CD8-positive, alpha-beta memory T cell (primary cell): ENCODE data around the gene HMGN1. TPM values are rescaled to one million over a fixed set of nuclear protein-coding genes. Genes with fewer than 3 reads are reported as not detected.
A peak's percentile ranks its signal among the peaks of the same experiment; 100 is the strongest.

Source experiments
- CTCF ChIA-PET: fragments of 350-600 bp; sonication (Branson Sonifier 250); formaldehyde crosslinking; loops from one replicate; lab custom pipeline; 2021; ENCODE audit warnings: antibody characterized with exemption; lab: Charles Lee
- POLR2A ChIA-PET: fragments of 350-600 bp; sonication (Branson Sonifier 250); formaldehyde crosslinking; loops from one replicate; lab custom pipeline; 2021; ENCODE audit warnings: antibody characterized with exemption; lab: Charles Lee
- DNase-seq, 5 donors: peaks; one replicate each; pipeline versions ENCODE4 v3.0.0 to v3.0.0-alpha.2; 2020 to 2022; ENCODE audit warnings: mixed read lengths in 1 of 5
- H3K27ac ChIP-seq: one replicate; pipeline ENCODE4 v1.7.0; 2013; ENCODE audit warnings: low read depth, mild to moderate bottlenecking, low read length, moderate library complexity
- H3K27me3 ChIP-seq: 2 replicates; pipeline ENCODE4 v1.7.0; 2013; ENCODE audit warnings: low read length, mild to moderate bottlenecking; ENCODE audit not compliant: insufficient read depth, poor library complexity, severe bottlenecking
- H3K36me3 ChIP-seq: 2 replicates; pipeline ENCODE4 v1.7.0; 2013; ENCODE audit warnings: mild to moderate bottlenecking, low read length, moderate library complexity; ENCODE audit not compliant: insufficient read depth
- H3K4me1 ChIP-seq: 2 replicates; pipeline ENCODE4 v1.7.0; 2013; ENCODE audit warnings: mild to moderate bottlenecking, low read length, moderate library complexity; ENCODE audit not compliant: insufficient read depth
- H3K4me3 ChIP-seq: 2 replicates; pipeline ENCODE4 v1.7.0; 2013; ENCODE audit warnings: mild to moderate bottlenecking, low read length
- H3K9me3 ChIP-seq: 2 replicates; pipeline ENCODE4 v1.7.0; 2013; ENCODE audit warnings: mild to moderate bottlenecking, low read length
- H3K27ac Mint-ChIP-seq, 8 donors: one replicate each; pipeline ENCODE4 v1.8.0; 2020 to 2021; ENCODE audit warnings: mixed read lengths in 8 of 8, mild to moderate bottlenecking in 6 of 8, inconsistent platforms in 3 of 8, moderate library complexity in 3 of 8
- H3K27me3 Mint-ChIP-seq, 2 donors: one replicate each; pipeline ENCODE4 v1.8.0; 2020 to 2021; ENCODE audit warnings: mixed read lengths in 2 of 2, mild to moderate bottlenecking in 1 of 2, moderate library complexity in 1 of 2
- H3K36me3 Mint-ChIP-seq, 3 donors: one replicate each; pipeline ENCODE4 v1.8.0; 2020 to 2021; ENCODE audit warnings: mixed read lengths in 3 of 3, inconsistent platforms in 1 of 3, mild to moderate bottlenecking in 1 of 3
- H3K4me1 Mint-ChIP-seq, 3 donors: one replicate each; pipeline ENCODE4 v1.8.0; 2020 to 2021; ENCODE audit warnings: mixed read lengths in 3 of 3, inconsistent platforms in 1 of 3, mild to moderate bottlenecking in 1 of 3
- H3K4me3 Mint-ChIP-seq, 7 donors: one replicate each; pipeline ENCODE4 v1.8.0; 2020 to 2021; ENCODE audit warnings: mixed read lengths in 7 of 7, mild to moderate bottlenecking in 6 of 7, moderate library complexity in 4 of 7, inconsistent platforms in 2 of 7
- H3K9me3 Mint-ChIP-seq, 5 donors: one replicate each; pipeline ENCODE4 v1.8.0; 2020 to 2022; ENCODE audit warnings: mixed read lengths in 5 of 5, mild to moderate bottlenecking in 3 of 5, moderate library complexity in 2 of 5, inconsistent platforms in 1 of 5
- polyA plus RNA-seq: library from polyadenylated mRNA; unstranded; fragments of 300-500 nt; fragmentation: Illumina TruSeq; gene quantifications from one replicate; pipeline ENCODE4 v1.2.3, GENCODE V29; 2021
- total RNA-seq, 2 experiments: library from RNA; stranded (reverse); gene quantifications; one replicate each; pipeline ENCODE4 v1.2.3, GENCODE V29; 2021

The HMGN1 gene
- total and polyA plus RNA-seq, 3 experiments from 2014 or later, result 201 to 421 (median 420) TPM

DNA sequence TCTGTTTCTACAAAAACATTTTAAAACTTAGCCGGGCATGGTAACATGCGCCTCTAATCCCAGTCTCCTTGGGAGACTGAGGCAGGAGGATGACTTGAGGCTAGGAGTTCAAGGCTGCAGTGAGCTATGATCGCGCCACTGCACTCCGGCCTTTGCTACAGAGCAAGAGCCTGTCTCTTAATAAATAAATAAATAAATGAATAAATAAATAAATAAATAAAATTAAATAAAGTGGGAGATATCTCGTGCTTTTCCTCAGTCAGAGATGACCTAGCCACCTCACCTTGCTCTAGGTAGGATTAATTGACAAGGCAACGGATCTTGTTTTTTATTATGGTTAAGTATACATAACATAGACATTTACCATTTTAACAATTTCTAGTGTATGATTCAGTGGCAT, 21.2 kb downstream of the HMGN1 start:
- H3K36me3 Mint-ChIP-seq, result peaks cover 0 to 3% (median 0%) of the 10 kb centered on the region in 3 donors
- H3K27ac Mint-ChIP-seq, result no peak overlapping the region
- Histone ChIP-seq H3K4me3 (no peak overlapping the region), H3K27ac (no peak overlapping the region), H3K36me3 (no peaks in the 10 kb centered on the region), H3K4me1 (no peaks in the 10 kb centered on the region), H3K9me3 (no peaks in the 10 kb centered on the region), H3K27me3 (no peaks in the 10 kb centered on the region)
- POLR2A ChIA-PET, result no interaction called here
- no peaks in the 10 kb centered on the region for H3K9me3 Mint-ChIP-seq
- no peak for DNase-seq
- H3K27me3 Mint-ChIP-seq, result peaks cover 6 to 23% of the 10 kb centered on the region in 2 donors
- CTCF ChIA-PET, result no interaction called here
- H3K4me1 Mint-ChIP-seq, result no peaks in the 10 kb centered on the region
- H3K4me3 Mint-ChIP-seq, result no peak overlapping the region

DNA sequence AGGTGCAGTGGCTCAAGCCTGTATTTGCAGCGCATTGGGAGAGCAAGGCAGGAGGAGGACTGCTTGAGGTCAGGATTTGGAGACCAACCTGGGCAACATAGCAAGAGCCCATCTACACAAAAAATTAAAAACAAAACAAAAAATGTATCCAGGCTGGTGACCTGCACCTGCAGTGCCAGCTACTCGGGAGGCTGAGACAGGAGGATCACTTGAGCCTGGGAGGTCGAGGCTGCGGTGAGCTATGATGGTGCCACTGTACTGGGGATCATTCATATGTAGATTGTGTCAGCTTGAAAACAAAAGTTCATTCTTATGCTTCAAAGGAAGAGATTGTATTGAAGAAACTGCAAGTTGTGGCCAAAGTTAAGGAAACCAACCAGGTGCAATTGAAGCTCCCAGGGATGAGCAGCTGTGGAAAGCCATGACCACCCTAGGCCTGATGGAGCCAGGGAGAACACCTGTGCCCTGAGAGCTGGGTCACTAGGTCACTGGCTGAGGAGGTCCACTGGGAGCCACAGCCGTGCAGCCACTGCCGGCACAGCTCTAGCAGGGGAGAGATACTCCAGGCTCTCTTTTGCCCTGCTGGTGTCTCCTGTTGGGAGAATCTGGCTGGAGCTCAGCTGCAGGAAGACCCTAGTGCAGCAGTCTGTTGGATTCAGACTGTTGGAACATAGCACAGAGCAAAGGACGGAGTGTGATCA, 22.1 kb downstream of the HMGN1 start:
- Histone ChIP-seq H3K27me3 (no peaks in the 10 kb centered on the region), H3K36me3 (no peaks in the 10 kb centered on the region), H3K9me3 (no peaks in the 10 kb centered on the region), H3K27ac (no peak overlapping the region), H3K4me1 (no peaks in the 10 kb centered on the region), H3K4me3 (no peak overlapping the region)
- Mint-ChIP-seq H3K9me3 (no peaks in the 10 kb centered on the region), H3K27ac (no peak overlapping the region), H3K4me3 (no peak overlapping the region), H3K36me3 (peaks cover 0 to 3% (median 0%) of the 10 kb centered on the region in 3 donors), H3K4me1 (no peaks in the 10 kb centered on the region), H3K27me3 (peaks cover 6 to 23% of the 10 kb centered on the region in 2 donors)
- POLR2A ChIA-PET, result no interaction called here
- CTCF ChIA-PET, result no interaction called here
- DNase-seq, result no peak

DNA sequence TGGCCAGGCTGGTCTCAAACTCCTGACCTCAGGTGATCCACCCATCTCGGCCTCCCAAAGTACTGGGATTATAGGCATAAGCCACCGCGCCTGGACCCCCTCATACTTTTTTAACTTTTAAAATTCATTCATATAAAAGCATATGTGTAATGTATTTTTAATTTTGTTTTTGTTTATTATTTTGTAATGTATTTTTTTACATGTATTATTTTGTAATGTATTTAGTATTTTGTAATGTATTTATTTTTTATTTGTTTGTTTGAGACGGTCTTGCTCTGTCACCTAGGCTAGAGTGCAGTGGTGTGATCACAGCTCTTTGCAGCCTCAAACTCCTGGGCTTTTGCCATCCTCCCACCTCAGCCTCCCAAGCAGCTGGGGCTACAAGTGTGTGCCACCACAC, 23.4 kb downstream of the HMGN1 start:
- Mint-ChIP-seq H3K9me3 (no peaks in the 10 kb centered on the region), H3K4me3 (no peak overlapping the region), H3K27ac (no peak overlapping the region), H3K27me3 (peaks cover 6 to 23% of the 10 kb centered on the region in 2 donors), H3K36me3 (peaks cover 0 to 3% (median 0%) of the 10 kb centered on the region in 3 donors), H3K4me1 (no peaks in the 10 kb centered on the region)
- no peaks in the 10 kb centered on the region for H3K4me1 ChIP-seq
- DNase-seq, result no peak
- POLR2A ChIA-PET, result no interaction called here
- H3K4me3 ChIP-seq, result no peak overlapping the region
- no peaks in the 10 kb centered on the region for H3K36me3 ChIP-seq
- no peaks in the 10 kb centered on the region for H3K27me3 ChIP-seq
- H3K9me3 ChIP-seq, result no peaks in the 10 kb centered on the region
- CTCF ChIA-PET, result no interaction called here
- no peak overlapping the region for H3K27ac ChIP-seq

DNA sequence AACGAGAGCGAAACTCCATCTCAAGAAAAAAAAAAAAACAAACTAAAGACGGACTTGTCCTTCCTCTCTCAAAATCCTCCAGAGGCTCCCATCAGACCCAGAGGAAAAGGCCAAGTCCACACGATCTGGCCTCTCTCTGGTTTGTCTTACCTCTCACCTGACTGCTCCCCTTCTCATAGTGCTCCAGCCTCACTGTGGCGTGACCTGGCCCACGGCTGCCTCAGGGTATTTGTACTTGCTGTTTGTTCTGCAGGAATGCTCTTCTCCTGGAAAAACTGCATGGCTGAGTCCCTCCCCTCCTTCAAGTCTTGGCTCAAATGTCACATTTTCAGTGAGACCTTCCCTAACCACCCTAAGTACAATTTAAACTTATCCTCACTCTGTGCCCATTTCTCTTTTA, 27.5 kb downstream of the HMGN1 start:
- Mint-ChIP-seq H3K4me3 (no peak overlapping the region), H3K9me3 (no peaks in the 10 kb centered on the region), H3K27me3 (peaks cover 5 to 7% of the 10 kb centered on the region in 2 donors), H3K4me1 (peaks cover 0 to under 1% (median 0%) of the 10 kb centered on the region in 3 donors), H3K27ac (peak overlapping the region in 1 of 8 donors; percentile 10), H3K36me3 (no peaks in the 10 kb centered on the region)
- ChIA-PET POLR2A (no interaction called here), CTCF (no interaction called here)
- DNase-seq, result no peak
- Histone ChIP-seq H3K4me1 (no peaks in the 10 kb centered on the region), H3K9me3 (no peaks in the 10 kb centered on the region), H3K36me3 (no peaks in the 10 kb centered on the region), H3K27ac (no peak overlapping the region), H3K27me3 (no peaks in the 10 kb centered on the region), H3K4me3 (no peak overlapping the region)

DNA sequence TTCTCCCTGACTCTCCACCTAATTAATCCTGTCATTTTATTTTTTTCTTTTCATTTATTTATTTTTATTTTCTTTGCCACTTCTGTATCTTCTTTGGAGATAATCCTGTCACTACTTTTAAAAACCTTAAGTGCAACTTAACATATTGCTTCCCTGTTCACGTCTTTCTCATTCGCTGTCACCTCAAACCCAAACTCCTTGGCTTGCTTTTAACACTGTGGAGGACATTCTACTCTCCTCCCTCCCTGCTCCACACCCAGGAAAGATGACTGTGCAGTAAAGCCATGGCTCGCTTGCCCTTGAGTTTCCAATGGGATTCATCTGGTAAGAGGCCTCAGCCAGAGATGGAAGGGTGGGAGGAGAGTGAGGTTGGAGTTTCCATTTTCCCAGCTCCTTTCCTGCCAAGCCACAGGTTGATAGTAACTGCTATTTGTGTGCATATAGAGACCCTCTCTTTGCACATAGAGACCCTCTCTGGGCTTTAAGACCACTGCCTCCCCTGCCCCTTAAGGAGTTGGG, 29.0 kb downstream of the HMGN1 start:
- POLR2A ChIA-PET, result no interaction called here
- H3K4me1 ChIP-seq, result no peaks in the 10 kb centered on the region
- H3K27me3 ChIP-seq, result no peaks in the 10 kb centered on the region
- H3K27ac ChIP-seq, result no peak overlapping the region
- H3K4me3 Mint-ChIP-seq, result no peak overlapping the region
- no peak overlapping the region for H3K27ac Mint-ChIP-seq
- CTCF ChIA-PET, result no interaction called here
- H3K4me1 Mint-ChIP-seq, result peaks cover 7 to 11% (median 10%) of the 10 kb centered on the region in 3 donors
- H3K9me3 Mint-ChIP-seq, result no peaks in the 10 kb centered on the region
- H3K9me3 ChIP-seq, result no peaks in the 10 kb centered on the region
- peaks cover 3 to 4% of the 10 kb centered on the region in 2 donors for H3K27me3 Mint-ChIP-seq
- H3K36me3 Mint-ChIP-seq, result no peaks in the 10 kb centered on the region
- H3K4me3 ChIP-seq, result no peak overlapping the region
- H3K36me3 ChIP-seq, result no peaks in the 10 kb centered on the region
- DNase-seq, result no peak

DNA sequence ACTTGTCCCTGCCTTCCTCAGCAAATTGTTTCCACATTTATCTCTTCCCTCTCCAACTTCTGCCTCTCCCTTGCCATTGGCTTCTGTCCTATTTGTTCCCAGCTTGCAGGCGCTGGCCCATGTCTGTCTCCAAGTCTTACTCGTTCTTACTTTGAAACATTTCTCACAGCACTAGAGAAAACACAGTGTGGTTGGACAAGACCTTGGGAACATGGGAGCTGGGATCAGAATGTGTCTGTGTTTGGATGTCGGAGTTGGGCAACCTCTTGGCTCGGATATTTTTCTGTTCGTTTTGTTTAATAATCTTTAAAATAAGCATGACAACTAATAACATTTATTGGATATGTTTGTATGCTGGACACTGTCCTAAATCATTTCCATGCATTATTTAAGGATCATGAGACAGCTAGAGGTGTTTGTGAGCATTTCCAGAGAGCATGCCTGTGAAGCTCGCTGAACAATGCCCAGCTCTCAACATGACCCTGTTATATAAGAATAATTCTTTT, 29.6 kb downstream of the HMGN1 start:
- ChIA-PET POLR2A (no interaction called here), CTCF (no interaction called here)
- Mint-ChIP-seq H3K27ac (peak overlapping the region in 1 of 8 donors; percentile 21), H3K36me3 (peaks cover 0 to 3% (median 0%) of the 10 kb centered on the region in 3 donors), H3K4me1 (peaks cover 11 to 16% (median 14%) of the 10 kb centered on the region in 3 donors), H3K4me3 (peak overlapping the region in 1 of 7 donors; percentile 28), H3K27me3 (no peaks in the 10 kb centered on the region), H3K9me3 (no peaks in the 10 kb centered on the region)
- no peaks in the 10 kb centered on the region for H3K27me3 ChIP-seq
- H3K27ac ChIP-seq, result no peak overlapping the region
- H3K4me1 ChIP-seq, result peaks cover 5% of the 10 kb centered on the region
- no peaks in the 10 kb centered on the region for H3K9me3 ChIP-seq
- H3K36me3 ChIP-seq, result no peaks in the 10 kb centered on the region
- H3K4me3 ChIP-seq, result no peak overlapping the region
- no peak for DNase-seq

DNA sequence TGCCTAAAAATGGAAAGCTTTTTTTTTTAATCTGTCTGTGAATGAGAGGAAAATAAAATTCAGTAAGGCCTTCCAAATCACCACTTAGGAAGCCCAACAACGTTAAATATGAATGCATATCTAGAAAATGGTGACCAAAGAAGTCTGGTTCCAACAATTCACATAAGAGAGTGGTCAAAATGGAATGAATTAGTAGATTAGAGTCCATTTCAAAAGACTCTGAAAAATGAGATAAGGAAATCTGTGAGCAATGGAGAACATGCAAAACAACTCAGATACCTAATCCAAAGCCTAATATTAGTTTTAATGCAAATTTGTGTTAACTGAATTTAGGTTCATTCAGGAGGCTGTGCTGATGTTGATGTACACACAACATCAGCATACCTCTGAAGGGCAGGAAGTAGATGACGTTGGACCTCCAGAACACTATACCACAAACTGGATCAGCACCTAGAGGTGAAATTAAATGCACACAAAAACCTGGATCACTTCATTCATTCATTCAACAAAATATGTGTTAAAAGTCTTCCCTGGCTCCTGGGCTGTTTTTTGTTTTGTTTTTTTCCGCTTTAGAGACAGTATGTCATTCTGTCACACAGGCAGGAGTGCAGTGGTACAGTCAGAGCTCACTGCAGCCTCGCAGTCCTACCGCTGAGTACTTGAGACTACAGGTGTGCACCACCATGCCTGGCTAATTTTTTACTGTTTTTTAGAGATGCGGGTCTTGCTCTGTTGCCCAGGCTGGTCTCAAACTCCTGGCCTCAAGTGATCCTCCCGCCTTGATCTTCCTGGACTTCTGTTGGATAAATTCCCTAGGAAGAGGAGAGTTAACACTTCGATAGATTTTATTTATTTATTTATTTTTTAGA, 30.6 kb downstream of the HMGN1 start:
- peak overlapping the region in 1 of 8 donors; percentile 21 for H3K27ac Mint-ChIP-seq
- peaks cover 13 to 19% (median 17%) of the 10 kb centered on the region in 3 donors for H3K4me1 Mint-ChIP-seq
- H3K27me3 Mint-ChIP-seq, result peaks cover 0 to 2% of the 10 kb centered on the region in 2 donors
- Histone ChIP-seq H3K4me3 (no peak overlapping the region), H3K27ac (peak overlapping the region; percentile 48), H3K4me1 (peaks cover 7% of the 10 kb centered on the region), H3K27me3 (no peaks in the 10 kb centered on the region), H3K36me3 (no peaks in the 10 kb centered on the region), H3K9me3 (no peaks in the 10 kb centered on the region)
- peak overlapping the region in 1 of 7 donors; percentile 26 for H3K4me3 Mint-ChIP-seq
- ChIA-PET POLR2A (no interaction called here), CTCF (no interaction called here)
- H3K9me3 Mint-ChIP-seq, result peaks cover 0 to 2% (median 0%) of the 10 kb centered on the region in 5 donors
- no peak for DNase-seq
- peaks cover 0 to 6% (median 0%) of the 10 kb centered on the region in 3 donors for H3K36me3 Mint-ChIP-seq
